Adipocyte (in vitro differentiated cells): ENCODE measurements around the gene CABP7.

ENCODE experiments used
- DNase-seq: peaks from one replicate; pipeline ENCODE4 v3.0.0-alpha.2; 2015; ENCODE audit warnings: low read depth
- H3K27me3 ChIP-seq: replicated peaks from 2 replicates; pipeline ENCODE4 v1.7.0; 2013; ENCODE audit warnings: mild to moderate bottlenecking, low read length, moderate library complexity; ENCODE audit not compliant: control insufficient read depth, insufficient read depth
- H3K36me3 ChIP-seq: 2 replicates; pipeline ENCODE4 v1.7.0; 2013; ENCODE audit warnings: low read length, mild to moderate bottlenecking, moderate library complexity; ENCODE audit not compliant: control insufficient read depth, insufficient read depth, severe bottlenecking
- H3K4me1 ChIP-seq: 2 replicates; pipeline ENCODE4 v1.7.0; 2013; ENCODE audit warnings: mild to moderate bottlenecking, low read length, moderate library complexity; ENCODE audit not compliant: control insufficient read depth, insufficient read depth
- H3K4me3 ChIP-seq: 2 replicates; pipeline ENCODE4 v1.7.0; 2013; ENCODE audit warnings: mild to moderate bottlenecking, low read length, moderate library complexity
- H3K9ac ChIP-seq: 2 replicates; pipeline ENCODE4 v1.7.0; 2013; ENCODE audit warnings: mild to moderate bottlenecking, low read length, moderate library complexity
- H3K9me3 ChIP-seq: 2 replicates; pipeline ENCODE4 v1.7.0; 2013; ENCODE audit warnings: mild to moderate bottlenecking, low read length, moderate library complexity; ENCODE audit not compliant: control insufficient read depth

The CABP7 gene

GRCh38 chr22:29727131-29727523 is 7.3 kb downstream of the CABP7 start:
- peaks cover 5% of the 10 kb centered on the region for H3K36me3 ChIP-seq
- no peak overlapping the region for H3K9ac ChIP-seq
- H3K27me3 ChIP-seq = peaks cover 35% of the 10 kb centered on the region
- H3K4me1 ChIP-seq = no peaks in the 10 kb centered on the region
- H3K4me3 ChIP-seq = no peak overlapping the region
- peak; percentile 62 for DNase-seq
- H3K9me3 ChIP-seq = no peaks in the 10 kb centered on the region

- Histone ChIP-seq H3K9ac (no peak overlapping the region), H3K4me1 (peaks cover 3% of the 10 kb centered on the region), H3K36me3 (peaks cover 5% of the 10 kb centered on the region), H3K27me3 (peaks cover 17% of the 10 kb centered on the region), H3K9me3 (no peaks in the 10 kb centered on the region), H3K4me3 (no peak overlapping the region)
- DNase-seq = no peak
These were observed 9.4 kb downstream of the CABP7 start for GRCh38 chr22:29729161-29729560.

GRCh38 chr22:29731058-29731850 is 11.5 kb downstream of the CABP7 start:
- Histone ChIP-seq H3K4me3 (no peak overlapping the region), H3K9me3 (no peaks in the 10 kb centered on the region), H3K27me3 (no peaks in the 10 kb centered on the region), H3K4me1 (peaks cover 3% of the 10 kb centered on the region), H3K9ac (no peak overlapping the region), H3K36me3 (peaks cover 5% of the 10 kb centered on the region)
- DNase-seq = no peak

DNA sequence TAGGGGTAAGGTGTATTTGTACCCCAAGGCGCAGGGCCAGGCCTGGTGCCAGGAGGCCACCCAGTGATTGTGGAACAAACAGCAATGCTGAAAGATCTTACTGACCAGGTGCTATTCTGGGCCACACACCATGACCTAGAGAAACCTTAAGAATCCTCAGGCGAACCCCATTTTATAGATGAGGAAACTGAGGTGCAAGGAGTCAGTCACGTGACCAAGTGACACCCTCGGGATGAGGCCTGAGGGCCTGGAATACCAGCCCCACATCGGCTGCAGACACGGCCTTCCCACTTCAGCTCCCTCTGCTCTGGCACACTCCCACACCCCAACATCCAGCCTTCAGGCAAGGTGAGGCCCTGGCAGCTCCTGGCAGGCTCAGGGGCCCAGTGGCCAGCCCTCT is 13.1 kb downstream of the CABP7 start:
- DNase-seq = no peak
- H3K9me3 ChIP-seq = no peaks in the 10 kb centered on the region
- no peaks in the 10 kb centered on the region for H3K27me3 ChIP-seq
- no peak overlapping the region for H3K9ac ChIP-seq
- H3K4me3 ChIP-seq = no peak overlapping the region
- H3K36me3 ChIP-seq = peaks cover 5% of the 10 kb centered on the region
- H3K4me1 ChIP-seq = peaks cover 3% of the 10 kb centered on the region

DNA sequence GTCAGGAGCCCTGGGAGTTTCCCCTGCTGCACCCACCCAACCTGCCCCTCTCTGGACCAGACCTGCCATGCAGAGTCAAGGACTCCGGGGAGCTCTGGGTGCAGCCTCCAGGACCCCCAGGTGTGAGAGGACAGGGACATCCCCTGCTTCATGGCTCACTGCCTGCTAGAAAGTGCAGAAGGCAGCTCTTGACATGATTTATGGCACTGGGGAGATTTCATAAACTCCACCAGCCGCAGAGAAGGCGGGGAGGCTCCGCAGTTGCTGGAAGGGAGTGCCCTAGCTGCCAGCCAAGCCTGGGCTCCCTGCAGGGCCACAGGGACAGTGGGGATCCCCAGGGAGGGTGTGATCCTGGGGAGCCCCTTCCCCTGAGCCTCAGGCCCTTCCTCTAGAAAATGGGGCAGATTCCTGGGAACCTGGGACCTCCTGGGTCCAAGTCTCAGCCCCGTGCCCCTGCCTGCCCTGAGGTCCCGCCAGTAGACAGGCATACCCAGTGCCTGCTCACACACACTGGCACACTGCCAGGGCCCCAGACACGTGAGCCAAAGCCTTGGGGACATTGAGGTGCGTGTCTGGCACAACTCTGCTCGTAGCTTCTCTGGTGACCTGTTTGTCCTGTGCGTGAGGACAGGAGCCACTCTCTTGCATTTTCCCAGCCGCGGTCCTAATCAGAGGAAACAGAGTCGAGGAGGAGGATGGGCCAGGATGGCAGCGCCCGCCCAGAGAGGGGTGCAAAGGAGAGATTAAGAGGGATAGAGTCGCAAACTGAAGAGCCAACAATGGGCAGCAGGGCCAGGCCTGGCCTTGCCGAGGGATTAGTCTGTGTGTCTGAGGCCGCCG is 13.8 kb downstream of the CABP7 start:
- Histone ChIP-seq H3K4me3 (no peak overlapping the region), H3K27me3 (no peaks in the 10 kb centered on the region), H3K9ac (no peak overlapping the region), H3K4me1 (peaks cover 3% of the 10 kb centered on the region), H3K36me3 (peaks cover 5% of the 10 kb centered on the region), H3K9me3 (no peaks in the 10 kb centered on the region)
- DNase-seq = no peak

DNA sequence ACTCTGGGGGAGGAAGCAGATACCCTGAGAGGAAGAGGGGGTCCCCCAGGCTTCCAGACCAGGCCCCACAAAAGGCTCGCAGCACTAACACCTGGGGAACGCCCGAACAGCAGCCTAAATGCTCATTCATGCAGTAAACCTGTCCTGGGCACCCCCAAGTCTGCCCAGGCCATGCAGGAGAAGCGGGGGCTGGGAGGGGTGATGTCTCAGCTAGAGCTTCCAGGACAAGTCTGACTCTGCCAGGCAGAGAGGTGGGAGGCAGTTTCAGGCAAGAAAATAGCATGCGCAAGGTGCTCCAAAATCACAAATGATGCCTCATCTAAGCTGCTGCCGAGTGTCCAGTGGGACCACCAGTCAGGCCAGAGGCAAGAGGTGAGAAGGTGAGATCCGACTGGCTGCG is 14.6 kb downstream of the CABP7 start:
- H3K9me3 ChIP-seq = no peaks in the 10 kb centered on the region
- H3K27me3 ChIP-seq = no peaks in the 10 kb centered on the region
- peaks cover 3% of the 10 kb centered on the region for H3K4me1 ChIP-seq
- H3K36me3 ChIP-seq = peaks cover 5% of the 10 kb centered on the region
- H3K9ac ChIP-seq = no peak overlapping the region
- H3K4me3 ChIP-seq = no peak overlapping the region
- DNase-seq = no peak

DNA sequence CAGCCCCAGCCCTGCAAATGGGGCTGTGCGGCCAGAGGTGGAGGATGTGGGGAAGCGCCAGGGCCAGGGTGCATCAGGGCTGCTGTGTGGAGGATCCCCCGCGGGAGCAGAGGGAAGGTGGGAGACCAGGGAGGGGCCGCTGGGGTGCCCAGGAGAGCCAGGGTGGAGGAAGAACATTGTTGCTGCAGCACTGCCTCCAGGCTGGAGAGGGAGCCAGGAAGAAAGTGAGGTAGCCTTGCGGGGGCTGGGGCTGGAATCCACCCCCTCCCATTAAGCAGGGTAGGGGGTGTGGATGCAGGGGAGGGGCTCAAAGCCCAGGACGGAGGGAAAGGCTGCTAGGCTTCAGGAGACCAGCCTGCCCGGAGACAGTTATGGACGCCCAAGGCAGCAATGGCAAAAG is 15.0 kb downstream of the CABP7 start:
- H3K4me3 ChIP-seq = no peak overlapping the region
- H3K9ac ChIP-seq = no peak overlapping the region
- no peaks in the 10 kb centered on the region for H3K27me3 ChIP-seq
- DNase-seq = no peak
- peaks cover 3% of the 10 kb centered on the region for H3K4me1 ChIP-seq
- H3K9me3 ChIP-seq = no peaks in the 10 kb centered on the region
- H3K36me3 ChIP-seq = peaks cover 9% of the 10 kb centered on the region

GRCh38 chr22:29735416-29735815 is 15.6 kb downstream of the CABP7 start:
- peaks cover 11% of the 10 kb centered on the region for H3K36me3 ChIP-seq
- peaks cover 3% of the 10 kb centered on the region for H3K4me1 ChIP-seq
- no peaks in the 10 kb centered on the region for H3K27me3 ChIP-seq
- H3K4me3 ChIP-seq = no peak overlapping the region
- no peak for DNase-seq
- H3K9me3 ChIP-seq = no peaks in the 10 kb centered on the region
- no peak overlapping the region for H3K9ac ChIP-seq

GRCh38 chr22:29737251-29738117 is 17.7 kb downstream of the CABP7 start:
- H3K9me3 ChIP-seq = no peaks in the 10 kb centered on the region
- DNase-seq = no peak
- no peak overlapping the region for H3K9ac ChIP-seq
- no peak overlapping the region for H3K4me3 ChIP-seq
- H3K4me1 ChIP-seq = peaks cover 3% of the 10 kb centered on the region
- no peaks in the 10 kb centered on the region for H3K27me3 ChIP-seq
- peaks cover 18% of the 10 kb centered on the region for H3K36me3 ChIP-seq

DNA sequence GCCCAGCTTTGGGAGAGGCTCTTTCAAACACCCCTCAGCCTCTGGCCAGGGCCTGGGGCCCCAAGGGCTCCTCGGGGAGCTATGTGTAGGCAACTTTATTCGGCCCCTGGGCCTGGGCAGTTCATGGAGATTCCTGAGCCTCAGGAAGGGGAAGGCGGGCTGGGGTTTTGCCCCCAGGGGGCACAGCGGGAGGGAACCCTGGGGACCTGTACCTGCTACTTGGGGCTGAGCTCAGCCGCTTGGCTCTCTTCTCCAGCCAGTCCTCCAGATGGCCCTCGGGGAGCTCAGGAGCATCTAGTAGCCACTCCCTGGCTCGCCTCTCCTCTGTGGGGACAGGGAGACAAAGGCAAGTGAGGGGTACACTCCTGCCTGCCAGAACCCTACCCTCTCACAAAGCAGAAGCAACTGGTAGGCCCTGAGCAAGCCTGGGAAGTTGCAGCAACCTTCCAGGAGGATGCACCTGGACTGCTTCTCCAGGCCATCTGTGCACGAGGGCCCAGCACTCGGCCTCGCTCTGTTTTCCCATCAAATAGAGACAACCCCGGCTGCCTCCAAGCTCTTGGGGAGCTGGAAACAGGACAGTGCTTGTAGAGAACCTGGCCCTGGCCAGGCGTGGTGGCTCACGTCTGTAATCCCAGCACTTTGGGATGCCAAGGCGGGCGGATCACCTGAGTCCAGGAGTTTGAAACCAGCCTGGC is 18.5 kb downstream of the CABP7 start:
- H3K4me1 ChIP-seq = peaks cover 3% of the 10 kb centered on the region
- DNase-seq = no peak
- H3K9ac ChIP-seq = no peak overlapping the region
- no peaks in the 10 kb centered on the region for H3K27me3 ChIP-seq
- H3K36me3 ChIP-seq = peaks cover 18% of the 10 kb centered on the region
- H3K9me3 ChIP-seq = no peaks in the 10 kb centered on the region
- H3K4me3 ChIP-seq = no peak overlapping the region
